Spleen (tissue), 7 donors: ENCODE results near the gene C19orf25.

ENCODE experiments used
- CTCF ChIP-seq, 11 experiments: fragments of 200-600 bp in 7 of 11; fragments of 450-650 bp in 4 of 11; sonication (generic) in 4 of 11; IDR thresholded peaks in 8 of 11; conservative IDR thresholded peaks in 3 of 11; 1 replicate in 7 of 11; 2 replicates in 4 of 11; pipeline versions ENCODE4 v1.4.0 to v1.8.0; 2016 to 2021; ENCODE audit warnings: antibody characterized with exemption in 11 of 11, inconsistent platforms in 4 of 11, mild to moderate bottlenecking in 1 of 11
- POLR2A ChIP-seq, 3 donors: fragments of 450-650 bp; IDR thresholded peaks; one replicate each; pipeline ENCODE4 v1.5.1; 2017; ENCODE audit warnings: antibody characterized with exemption in 3 of 3, mild to moderate bottlenecking in 1 of 3
- donor health status: DM: no; HTN: no; CAD: no; lungs with moderate emphysema.
- donor health status: DM: no; HTN: no; CAD: no.
- donor health status: DM: no; HTN: no; CAD: no.

- TF ChIP-seq CTCF (IDR thresholded peaks at IDR 0.05 in 8 of 11, conservative IDR thresholded peaks at IDR 0.05 in 3 of 11) = no peak
- TF ChIP-seq POLR2A (IDR thresholded peaks at IDR 0.05) = no peak
Measured at GRCh38 chr19:1466461-1467214, 12.4 kb downstream of the C19orf25 start.
